ENCODE data around the gene TACC2. TPM values are rescaled to one million over a fixed set of nuclear protein-coding genes. Genes with fewer than 3 reads are reported as not detected.

TACC2 gene
- total and polyA plus RNA-seq, 3 experiments from 2014 or later: not detected

- no peak overlapping the region for H3K4me3 Mint-ChIP-seq
- Histone ChIP-seq H3K4me1 (ENCODE audit: insufficient read depth, low read length) (no peaks in the 10 kb centered on the region), H3K27ac (ENCODE audit: low read depth, low read length) (no peak overlapping the region), H3K27me3 (ENCODE audit: insufficient read depth, low read length, poor library complexity, severe bottlenecking) (no peaks in the 10 kb centered on the region), H3K4me3 (ENCODE audit: low read length) (no peak overlapping the region), H3K36me3 (ENCODE audit: insufficient read depth, low read length) (no peaks in the 10 kb centered on the region), H3K9me3 (ENCODE audit: low read length) (no peaks in the 10 kb centered on the region)
- H3K27ac Mint-ChIP-seq: peak overlapping the region in 1 of 8 donors; percentile 48
- H3K4me1 Mint-ChIP-seq: no peaks in the 10 kb centered on the region
- no peaks in the 10 kb centered on the region for H3K36me3 Mint-ChIP-seq
- peaks cover 3 to 6% of the 10 kb centered on the region in 2 donors for H3K27me3 Mint-ChIP-seq
- DNase-seq: no peak
- POLR2A ChIA-PET: no interaction called here
- H3K9me3 Mint-ChIP-seq: peaks cover 0 to 8% (median 2%) of the 10 kb centered on the region in 5 donors
- CTCF ChIA-PET: no interaction called here
Observed at GRCh38 chr10:122143238-122143841, 154.4 kb downstream of the TACC2 start.

DNA sequence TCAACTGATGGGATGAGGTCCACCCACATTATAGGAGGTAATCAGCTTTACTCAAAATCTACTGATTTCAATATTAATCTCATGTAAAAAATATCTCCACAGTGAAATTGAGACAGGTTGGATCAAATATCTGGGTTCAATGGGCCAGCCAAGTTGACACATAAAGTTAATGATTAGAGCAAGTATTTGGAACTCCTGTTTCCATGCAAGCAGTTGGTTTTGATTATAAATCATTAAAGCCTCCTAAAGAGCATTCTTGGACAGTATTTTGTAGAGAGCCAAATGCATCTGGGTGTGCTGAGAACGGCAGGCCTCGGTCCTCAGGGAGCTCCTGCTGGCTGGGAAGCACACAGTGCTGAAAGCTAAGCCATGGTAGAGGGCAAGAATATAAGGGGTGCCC is 155.2 kb downstream of the TACC2 start:
- Mint-ChIP-seq H3K36me3 (no peaks in the 10 kb centered on the region), H3K27me3 (peaks cover 6% of the 10 kb centered on the region in 2 donors), H3K4me3 (no peak overlapping the region), H3K27ac (no peak overlapping the region), H3K4me1 (no peaks in the 10 kb centered on the region), H3K9me3 (peaks cover 0 to 8% (median 2%) of the 10 kb centered on the region in 5 donors)
- Histone ChIP-seq H3K27ac (ENCODE audit: low read depth, low read length) (no peak overlapping the region), H3K36me3 (ENCODE audit: insufficient read depth, low read length) (no peaks in the 10 kb centered on the region), H3K4me3 (ENCODE audit: low read length) (no peak overlapping the region), H3K4me1 (ENCODE audit: insufficient read depth, low read length) (no peaks in the 10 kb centered on the region), H3K9me3 (ENCODE audit: low read length) (no peaks in the 10 kb centered on the region), H3K27me3 (ENCODE audit: insufficient read depth, low read length, poor library complexity, severe bottlenecking) (no peaks in the 10 kb centered on the region)
- POLR2A ChIA-PET: no interaction called here
- CTCF ChIA-PET: no interaction called here
- DNase-seq: no peak

GRCh38 chr10:122145113-122145512 is 156.2 kb downstream of the TACC2 start:
- H3K9me3 ChIP-seq (ENCODE audit: low read length): no peaks in the 10 kb centered on the region
- Mint-ChIP-seq H3K27ac (no peak overlapping the region), H3K36me3 (no peaks in the 10 kb centered on the region), H3K4me1 (no peaks in the 10 kb centered on the region), H3K9me3 (peaks cover 0 to 8% (median 2%) of the 10 kb centered on the region in 5 donors), H3K4me3 (no peak overlapping the region), H3K27me3 (peaks cover 6% of the 10 kb centered on the region in 2 donors)
- POLR2A ChIA-PET: no interaction called here
- DNase-seq: no peak
- no peaks in the 10 kb centered on the region for H3K27me3 ChIP-seq (ENCODE audit: insufficient read depth, low read length, poor library complexity, severe bottlenecking)
- no peaks in the 10 kb centered on the region for H3K36me3 ChIP-seq (ENCODE audit: insufficient read depth, low read length)
- H3K4me1 ChIP-seq (ENCODE audit: insufficient read depth, low read length): no peaks in the 10 kb centered on the region
- CTCF ChIA-PET: no interaction called here
- no peak overlapping the region for H3K27ac ChIP-seq (ENCODE audit: low read depth, low read length)
- H3K4me3 ChIP-seq (ENCODE audit: low read length): no peak overlapping the region

- Histone ChIP-seq H3K36me3 (ENCODE audit: insufficient read depth, low read length) (no peaks in the 10 kb centered on the region), H3K4me1 (ENCODE audit: insufficient read depth, low read length) (no peaks in the 10 kb centered on the region), H3K4me3 (ENCODE audit: low read length) (no peak overlapping the region), H3K9me3 (ENCODE audit: low read length) (no peaks in the 10 kb centered on the region), H3K27ac (ENCODE audit: low read depth, low read length) (no peak overlapping the region), H3K27me3 (ENCODE audit: insufficient read depth, low read length, poor library complexity, severe bottlenecking) (no peaks in the 10 kb centered on the region)
- Mint-ChIP-seq H3K27me3 (peaks cover 8% of the 10 kb centered on the region in 2 donors), H3K4me1 (no peaks in the 10 kb centered on the region), H3K4me3 (no peak overlapping the region), H3K9me3 (peaks cover 0 to 8% (median 2%) of the 10 kb centered on the region in 5 donors), H3K36me3 (no peaks in the 10 kb centered on the region), H3K27ac (no peak overlapping the region)
- no peak for DNase-seq
- ChIA-PET POLR2A (no interaction called here), CTCF (no interaction called here)
Observed at GRCh38 chr10:122147663-122148062, 158.7 kb downstream of the TACC2 start.

- H3K27ac ChIP-seq (ENCODE audit: low read depth, low read length): no peak overlapping the region
- H3K4me1 ChIP-seq (ENCODE audit: insufficient read depth, low read length): no peaks in the 10 kb centered on the region
- ChIA-PET POLR2A (no interaction called here), CTCF (no interaction called here)
- H3K4me3 ChIP-seq (ENCODE audit: low read length): no peak overlapping the region
- peaks cover 5 to 14% of the 10 kb centered on the region in 2 donors for H3K27me3 Mint-ChIP-seq
- no peak overlapping the region for H3K4me3 Mint-ChIP-seq
- H3K36me3 Mint-ChIP-seq: no peaks in the 10 kb centered on the region
- H3K4me1 Mint-ChIP-seq: no peaks in the 10 kb centered on the region
- no peaks in the 10 kb centered on the region for H3K9me3 ChIP-seq (ENCODE audit: low read length)
- H3K36me3 ChIP-seq (ENCODE audit: insufficient read depth, low read length): no peaks in the 10 kb centered on the region
- no peak overlapping the region for H3K27ac Mint-ChIP-seq
- H3K27me3 ChIP-seq (ENCODE audit: insufficient read depth, low read length, poor library complexity, severe bottlenecking): no peaks in the 10 kb centered on the region
- peaks cover 0 to 8% (median 2%) of the 10 kb centered on the region in 5 donors for H3K9me3 Mint-ChIP-seq
- no peak for DNase-seq
Observed at GRCh38 chr10:122148876-122149560, 160.1 kb downstream of the TACC2 start.

DNA sequence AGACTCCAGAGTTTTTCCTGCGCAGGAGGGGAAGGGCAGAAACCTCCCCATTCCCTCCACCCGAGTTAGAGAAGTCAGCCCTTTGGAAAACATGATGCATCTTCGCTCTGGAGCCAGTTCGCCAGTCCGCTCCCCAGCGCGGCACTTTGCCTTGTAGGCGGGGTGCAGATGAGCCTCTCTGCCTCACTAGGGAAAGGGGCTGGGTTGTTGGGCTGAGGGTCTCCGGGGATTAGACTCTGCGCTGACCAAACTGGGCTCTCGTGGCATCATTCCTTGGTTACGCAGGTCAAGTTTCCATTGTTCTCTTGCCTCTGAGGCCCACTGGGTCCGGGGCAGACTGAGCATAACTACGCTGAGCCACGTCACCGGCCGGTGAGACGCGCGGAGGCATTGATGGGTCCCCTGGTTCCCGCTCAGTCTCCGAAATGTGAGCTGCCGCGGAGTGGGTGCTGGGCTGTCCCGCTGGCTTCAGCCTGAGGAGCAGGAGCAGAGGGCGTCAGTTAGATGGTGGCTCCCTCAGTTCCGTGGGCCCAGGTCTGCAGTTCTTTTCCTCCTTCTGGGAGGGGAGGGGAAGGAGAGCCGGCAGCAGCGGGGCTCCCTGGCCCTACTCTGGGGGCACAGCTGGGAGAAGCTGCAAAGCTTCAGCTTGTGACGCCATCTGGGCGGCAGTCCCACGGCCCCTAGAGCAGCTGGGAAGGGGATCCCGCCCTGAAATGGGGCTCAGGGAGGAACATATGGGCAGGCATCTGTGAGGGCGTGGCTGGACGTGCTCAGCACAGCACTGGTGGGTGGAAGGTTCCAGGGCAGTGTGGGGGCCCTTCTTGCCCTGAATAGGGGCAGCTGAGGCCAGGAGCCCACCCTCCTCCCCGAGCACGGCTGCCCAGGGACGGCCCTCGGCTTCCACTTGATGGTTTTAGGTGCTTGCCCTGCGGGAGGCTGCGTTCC is 160.9 kb downstream of the TACC2 start:
- no peak overlapping the region for H3K27ac Mint-ChIP-seq
- no peaks in the 10 kb centered on the region for H3K36me3 ChIP-seq (ENCODE audit: insufficient read depth, low read length)
- peaks cover 0 to 8% (median 2%) of the 10 kb centered on the region in 5 donors for H3K9me3 Mint-ChIP-seq
- no peaks in the 10 kb centered on the region for H3K4me1 Mint-ChIP-seq
- ChIA-PET POLR2A (no interaction called here), CTCF (no interaction called here)
- no peak for DNase-seq
- no peaks in the 10 kb centered on the region for H3K27me3 ChIP-seq (ENCODE audit: insufficient read depth, low read length, poor library complexity, severe bottlenecking)
- no peaks in the 10 kb centered on the region for H3K4me1 ChIP-seq (ENCODE audit: insufficient read depth, low read length)
- H3K4me3 ChIP-seq (ENCODE audit: low read length): no peak overlapping the region
- no peaks in the 10 kb centered on the region for H3K36me3 Mint-ChIP-seq
- H3K27me3 Mint-ChIP-seq: peaks cover 5 to 18% of the 10 kb centered on the region in 2 donors
- no peak overlapping the region for H3K4me3 Mint-ChIP-seq
- H3K27ac ChIP-seq (ENCODE audit: low read depth, low read length): no peak overlapping the region
- no peaks in the 10 kb centered on the region for H3K9me3 ChIP-seq (ENCODE audit: low read length)

GRCh38 chr10:122151121-122151694 is 162.2 kb downstream of the TACC2 start:
- peaks cover 5 to 21% of the 10 kb centered on the region in 2 donors for H3K27me3 Mint-ChIP-seq
- no peaks in the 10 kb centered on the region for H3K36me3 ChIP-seq (ENCODE audit: insufficient read depth, low read length)
- no peak for DNase-seq
- ChIA-PET POLR2A (no interaction called here), CTCF (no interaction called here)
- H3K9me3 Mint-ChIP-seq: no peaks in the 10 kb centered on the region
- H3K9me3 ChIP-seq (ENCODE audit: low read length): no peaks in the 10 kb centered on the region
- no peak overlapping the region for H3K27ac Mint-ChIP-seq
- no peaks in the 10 kb centered on the region for H3K27me3 ChIP-seq (ENCODE audit: insufficient read depth, low read length, poor library complexity, severe bottlenecking)
- H3K4me3 Mint-ChIP-seq: no peak overlapping the region
- H3K4me1 ChIP-seq (ENCODE audit: insufficient read depth, low read length): no peaks in the 10 kb centered on the region
- no peaks in the 10 kb centered on the region for H3K36me3 Mint-ChIP-seq
- H3K4me3 ChIP-seq (ENCODE audit: low read length): no peak overlapping the region
- no peaks in the 10 kb centered on the region for H3K4me1 Mint-ChIP-seq
- H3K27ac ChIP-seq (ENCODE audit: low read depth, low read length): no peak overlapping the region

- H3K9me3 ChIP-seq (ENCODE audit: low read length): no peaks in the 10 kb centered on the region
- H3K4me1 ChIP-seq (ENCODE audit: insufficient read depth, low read length): no peaks in the 10 kb centered on the region
- H3K27me3 ChIP-seq (ENCODE audit: insufficient read depth, low read length, poor library complexity, severe bottlenecking): no peaks in the 10 kb centered on the region
- Mint-ChIP-seq H3K27me3 (peaks cover 12 to 31% of the 10 kb centered on the region in 2 donors), H3K27ac (no peak overlapping the region), H3K36me3 (no peaks in the 10 kb centered on the region), H3K9me3 (no peaks in the 10 kb centered on the region), H3K4me1 (no peaks in the 10 kb centered on the region), H3K4me3 (no peak overlapping the region)
- POLR2A ChIA-PET: no interaction called here
- CTCF ChIA-PET: no interaction called here
- DNase-seq: no peak
- H3K4me3 ChIP-seq (ENCODE audit: low read length): no peak overlapping the region
- H3K36me3 ChIP-seq (ENCODE audit: insufficient read depth, low read length): no peaks in the 10 kb centered on the region
- no peak overlapping the region for H3K27ac ChIP-seq (ENCODE audit: low read depth, low read length)
Observed at GRCh38 chr10:122152544-122152943, 163.6 kb downstream of the TACC2 start.

Measured in CD8-positive, alpha-beta memory T cell (primary cell).